HTR-8/SVneo (cell line): ENCODE data around the gene URGCP.
"Not testable (repeated sequence)": the region's sequence is repeated elsewhere in the genome, so short reads cannot be mapped to it uniquely, and the experiment has no call there.

Experiments
- DNase-seq: peaks from one replicate; pipeline ENCODE4 v3.0.0; 2011; ENCODE audit warnings: low spot score, mixed read lengths; ENCODE audit not compliant: insufficient read length
- FAIRE-seq: peaks from 2 replicates; lab custom pipeline; 2011; peaks lifted over from hg19 to GRCh38; lab: Jason Lieb, UNC

Gene URGCP

DNA sequence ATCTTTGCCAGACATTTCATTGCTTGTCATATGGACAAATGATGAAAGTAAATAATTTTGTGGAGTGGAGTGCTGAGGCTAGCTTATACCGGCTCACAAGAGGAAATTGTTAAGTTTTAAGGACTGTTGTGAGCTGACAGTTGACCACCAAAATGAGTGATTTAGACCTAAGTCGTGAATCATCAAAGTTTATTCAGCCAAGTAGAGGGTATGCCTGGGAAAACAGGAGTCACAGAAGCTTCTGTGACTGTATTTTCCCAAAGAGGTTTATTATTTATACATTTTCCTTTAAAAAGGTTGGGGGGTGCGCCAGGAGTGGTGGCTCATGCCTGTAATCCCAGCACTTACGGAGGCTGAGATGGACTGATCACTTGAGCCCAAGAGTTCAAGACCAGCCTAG lies 58.9 kb downstream of the URGCP start:
- FAIRE-seq = no peak
- no peak for DNase-seq

DNA sequence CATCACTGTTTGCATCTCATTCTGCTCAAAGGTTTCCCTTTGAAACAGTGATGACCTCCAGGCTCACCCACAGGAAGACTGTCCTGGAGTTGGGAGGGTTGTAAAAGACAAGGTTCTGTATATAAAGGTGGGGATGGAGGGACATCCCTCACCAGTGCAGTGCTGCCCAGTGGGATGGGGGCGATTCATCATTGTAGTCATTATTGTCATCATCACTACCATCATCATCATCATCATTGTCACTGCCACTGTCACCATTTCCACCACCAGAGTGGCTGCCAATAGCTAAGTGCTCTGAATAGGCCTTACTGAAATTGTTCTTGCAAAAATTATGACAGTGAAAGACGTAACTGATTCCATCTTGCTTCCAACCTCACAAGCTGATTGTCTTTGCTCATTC lies 61.7 kb downstream of the URGCP start:
- DNase-seq (no peak), FAIRE-seq (no peak)

DNA sequence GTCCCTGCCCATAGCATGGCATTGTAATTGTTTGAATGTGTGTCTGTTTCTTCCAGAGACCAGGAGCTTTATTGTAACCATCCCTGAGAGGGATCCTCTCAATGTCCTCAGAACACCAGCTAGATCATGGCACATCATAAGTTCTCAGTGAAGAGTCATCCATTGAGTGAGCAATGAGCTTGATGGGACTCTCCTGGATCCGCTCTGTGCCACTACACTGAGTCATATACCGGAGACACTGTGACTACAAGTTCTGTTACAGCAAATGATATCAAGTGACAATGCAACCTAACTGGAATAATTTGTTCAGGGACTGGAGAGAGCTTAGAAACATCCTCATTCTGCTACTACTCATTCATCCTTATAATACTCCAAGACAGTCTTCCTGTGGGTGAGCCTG lies 62.1 kb downstream of the URGCP start:
- FAIRE-seq (peak; percentile 26), DNase-seq (no peak)

DNA sequence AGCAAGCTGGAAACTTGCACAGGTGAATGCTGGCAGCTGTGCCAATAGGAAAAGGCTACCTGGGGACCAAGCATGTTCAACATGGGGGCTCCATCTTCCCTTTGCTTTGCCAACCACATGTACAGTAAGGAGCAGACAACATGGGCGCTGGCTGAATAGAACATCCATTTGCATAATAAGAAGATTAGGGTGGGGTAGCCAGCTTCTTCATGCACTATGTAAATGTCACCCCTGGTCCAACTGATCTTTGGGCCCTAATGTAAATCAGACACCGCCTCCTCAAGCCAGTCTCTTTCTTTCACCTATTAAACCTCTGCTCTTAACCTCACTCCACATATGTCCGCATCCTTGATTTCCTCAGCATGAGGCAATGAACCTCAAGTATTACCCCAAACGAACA lies 63.1 kb downstream of the URGCP start:
- FAIRE-seq (no peak), DNase-seq (no peak)

DNA sequence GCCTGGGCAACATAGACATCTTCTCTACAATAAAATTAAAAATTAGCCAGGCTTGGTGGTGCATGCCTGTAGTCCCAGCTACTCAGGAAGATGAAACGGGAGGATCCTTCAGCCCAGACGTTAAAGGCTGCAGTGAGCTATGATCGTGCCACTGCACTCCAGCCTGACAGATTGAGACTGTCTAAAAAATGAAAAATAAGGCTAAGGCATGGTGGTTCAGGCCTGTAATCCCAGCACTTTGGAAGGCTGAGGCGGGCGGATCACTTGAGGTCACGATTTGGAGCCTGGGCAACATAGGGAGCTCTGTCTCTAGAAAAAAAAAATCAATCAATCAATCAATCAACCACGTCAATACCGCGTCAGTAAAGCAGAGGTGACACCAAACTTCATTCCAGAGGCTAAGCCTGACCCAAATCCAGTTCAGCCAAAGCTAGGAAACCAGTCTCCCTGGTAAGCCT lies 68.2 kb downstream of the URGCP start:
- DNase-seq (no peak), FAIRE-seq (no peak)

DNA sequence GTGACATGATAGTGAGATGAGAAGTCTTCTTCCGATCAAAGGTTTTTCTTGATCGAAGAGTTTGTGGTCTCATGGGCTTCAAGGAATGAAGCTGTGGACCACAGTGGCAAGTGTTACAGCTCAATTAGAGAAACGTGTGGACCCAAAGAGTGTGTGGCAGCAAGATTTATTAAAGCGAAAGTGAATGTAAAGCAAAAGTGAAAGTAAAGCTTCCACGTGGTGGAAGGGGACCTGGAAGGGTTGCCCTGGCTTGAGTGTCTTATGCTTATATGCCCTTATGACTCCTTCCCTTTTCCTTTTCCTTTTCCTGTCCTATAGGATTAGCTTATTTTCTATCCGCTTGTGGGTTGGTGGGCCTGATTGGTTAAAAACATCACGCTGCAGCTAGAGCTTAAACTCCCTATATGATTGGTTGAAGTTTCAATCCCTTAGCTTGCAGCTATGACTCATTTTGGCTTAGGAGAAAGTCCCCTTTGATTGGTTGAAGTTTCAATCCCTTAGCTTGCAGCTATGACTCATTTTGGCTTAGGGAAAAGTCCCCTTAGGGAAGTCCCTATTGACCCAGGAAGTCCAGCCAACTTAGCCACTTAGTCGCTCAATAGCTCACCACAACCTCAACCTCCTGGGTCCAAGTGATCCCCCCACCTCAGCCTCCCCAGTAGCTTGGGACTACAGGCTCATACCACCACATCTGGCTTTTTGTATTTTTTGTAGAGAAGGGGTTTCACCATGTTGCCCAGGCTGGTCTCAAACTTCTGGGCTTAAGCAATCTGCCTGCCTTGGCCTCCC lies 71.7 kb downstream of the URGCP start:
- FAIRE-seq (no peak), DNase-seq (no peak)

DNA sequence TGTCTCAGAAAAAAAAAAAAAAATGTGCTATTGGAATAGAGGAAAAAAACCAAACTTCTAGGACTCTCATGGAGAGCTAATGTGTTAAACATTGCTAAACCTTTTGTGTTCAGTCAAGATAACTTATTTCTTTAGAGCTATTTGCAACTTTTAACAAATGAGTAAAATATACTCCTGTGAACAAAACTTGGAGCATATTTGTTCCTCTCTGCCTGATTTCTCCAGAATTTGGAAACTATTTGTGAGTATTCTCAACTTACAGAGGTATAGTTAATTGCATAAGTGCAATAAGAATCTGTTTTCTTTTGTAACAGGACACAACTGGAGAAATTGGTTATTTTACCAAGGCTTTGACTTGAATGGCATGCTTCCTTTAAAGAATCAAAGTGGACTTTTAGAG lies 75.5 kb downstream of the URGCP start:
- FAIRE-seq, DNase-seq: not testable (repeated sequence)
